HG02870 (cell line): ENCODE measurements around the gene ALG1L2.
"Not testable (repeated sequence)": the region's sequence is repeated elsewhere in the genome, so short reads cannot be mapped to it uniquely, and the experiment has no call there.

Experiments used
- ATAC-seq: cut with Tn5 transposase; IDR thresholded peaks from one replicate; pipeline ENCODE4 v1.9.1; 2021; ENCODE audit warnings: mild to moderate bottlenecking, moderate library complexity; ENCODE audit not compliant: unreplicated experiment

Gene ALG1L2, protein sequence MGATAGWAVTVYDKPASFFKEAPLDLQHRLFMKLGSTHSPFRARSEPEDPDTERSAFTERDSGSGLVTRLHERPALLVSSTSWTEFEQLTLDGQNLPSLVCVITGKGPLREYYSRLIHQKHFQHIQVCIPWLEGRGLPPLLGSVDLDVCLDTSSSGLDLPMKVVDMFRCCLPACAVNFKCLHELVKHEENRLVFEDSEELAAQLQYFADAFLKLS

DNA sequence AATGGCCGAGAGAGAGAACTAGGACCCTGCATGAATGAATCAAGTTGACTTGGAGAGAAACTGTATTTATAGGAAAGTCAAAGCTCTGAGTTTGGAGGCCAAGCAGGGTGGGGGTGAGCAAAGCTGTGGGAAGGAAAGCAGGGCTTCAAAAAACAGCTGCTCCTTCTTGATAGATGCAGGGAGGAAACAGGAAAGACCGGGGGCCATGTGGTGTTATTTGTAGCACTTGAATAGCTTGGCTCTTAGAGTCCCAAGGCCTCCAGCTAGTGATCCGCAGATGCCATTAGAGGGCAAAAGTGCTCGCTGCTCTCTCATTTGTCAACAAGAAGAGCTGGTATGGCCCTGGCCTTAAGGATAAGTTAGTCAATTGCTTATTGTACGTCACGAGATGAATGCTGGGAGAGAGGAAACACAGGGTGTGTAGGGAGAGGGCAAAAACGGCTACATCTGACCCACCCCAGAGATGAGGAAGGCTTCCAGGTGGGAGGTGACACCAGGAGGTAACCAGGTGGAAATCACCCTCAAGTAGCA lies at the start of gene ALG1L2:
Gene ALG1L2 (plus strand): TSS at position 481 of the 531 bp plus-strand sequence. CDS start 186 bp downstream, outside the sequence.
- no peak for ATAC-seq

DNA sequence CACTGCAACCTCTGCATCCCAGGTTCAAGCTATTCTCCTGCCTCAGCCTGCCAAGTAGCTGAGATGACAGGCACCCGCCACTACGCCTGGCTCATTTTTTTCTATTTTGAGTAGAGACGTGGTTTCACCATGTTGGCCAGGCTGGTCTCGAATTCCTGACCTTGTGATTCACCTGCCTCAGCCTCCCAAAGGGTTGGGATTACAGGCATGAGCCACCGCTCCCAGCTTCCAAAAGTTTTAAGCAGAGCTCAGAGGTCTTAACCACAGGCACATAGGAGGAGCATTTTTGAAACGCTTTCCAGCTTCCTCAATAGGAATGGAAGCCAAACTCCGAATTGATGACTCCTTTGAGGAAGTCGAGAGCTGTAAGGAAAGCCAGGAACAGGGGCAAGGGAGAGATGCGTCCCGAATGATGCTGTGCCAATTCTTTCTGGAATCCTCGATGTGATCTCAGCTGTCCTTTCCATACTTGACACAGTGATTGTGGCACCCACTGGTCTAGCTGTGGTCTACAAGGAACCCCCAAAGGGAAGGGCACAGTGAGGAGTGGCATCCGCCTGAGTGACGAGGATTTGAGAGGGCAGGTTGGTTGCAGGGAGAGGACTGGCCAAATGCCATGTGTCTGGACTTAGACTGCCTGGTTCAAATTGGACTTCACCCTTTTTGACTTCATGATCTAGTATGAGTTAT lies 44.4 kb upstream of the ALG1L2 start:
- ATAC-seq, result not testable (repeated sequence)

DNA sequence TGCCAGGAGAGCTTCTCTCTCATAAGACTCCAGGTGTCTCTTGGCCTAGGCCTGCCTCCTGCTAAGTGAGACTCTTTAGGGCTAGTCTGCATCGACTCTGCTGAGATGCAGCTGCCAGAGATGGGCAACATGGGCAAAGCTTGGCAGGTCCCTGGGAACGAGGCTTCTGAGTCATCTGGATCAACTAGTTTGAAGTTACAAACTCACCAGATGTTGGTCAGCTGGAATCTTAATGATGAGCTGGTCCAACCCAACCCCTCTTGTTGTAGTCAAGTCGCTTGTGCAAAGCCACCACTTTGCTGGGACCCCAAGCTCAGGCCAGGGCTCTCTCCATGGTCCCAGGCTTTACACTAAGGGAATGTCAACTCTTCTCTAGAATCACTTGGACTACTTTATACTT lies 38.9 kb upstream of the ALG1L2 start:
- not testable (repeated sequence) for ATAC-seq

DNA sequence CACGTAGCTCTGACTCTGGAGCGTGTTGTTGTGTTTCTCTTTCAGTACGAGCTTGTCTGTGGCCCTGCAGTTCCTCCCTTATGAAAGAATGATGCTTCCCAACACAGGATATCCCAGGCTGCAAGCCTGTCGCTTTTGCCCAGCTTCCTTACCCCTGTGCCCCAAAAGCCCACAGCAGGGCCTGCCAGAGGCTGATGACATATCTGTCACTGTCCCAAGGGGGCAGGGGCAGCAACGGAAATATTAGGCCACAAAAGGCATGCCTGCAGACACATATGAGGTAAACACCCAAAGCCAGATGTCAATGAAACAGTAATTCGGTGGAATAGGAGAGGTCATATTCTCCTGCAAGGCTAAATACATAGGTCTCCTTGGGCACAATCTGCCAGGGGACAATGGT lies 38.0 kb upstream of the ALG1L2 start:
- not testable (repeated sequence) for ATAC-seq

DNA sequence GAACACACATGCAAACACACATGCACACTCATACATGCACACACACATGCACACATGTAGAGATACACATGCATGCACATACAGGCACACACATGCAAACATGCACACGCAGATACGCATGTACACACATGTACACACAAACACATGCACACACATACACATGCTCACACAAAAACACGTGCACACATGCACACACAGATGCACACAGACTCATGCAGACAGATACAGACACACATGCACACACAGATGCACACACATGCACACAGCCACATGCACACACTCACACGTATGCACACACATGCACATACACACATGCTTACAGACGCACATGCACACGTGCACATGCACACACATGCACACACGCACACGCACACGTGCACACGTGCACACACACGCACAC lies 37.3 kb upstream of the ALG1L2 start:
- no peak for ATAC-seq

DNA sequence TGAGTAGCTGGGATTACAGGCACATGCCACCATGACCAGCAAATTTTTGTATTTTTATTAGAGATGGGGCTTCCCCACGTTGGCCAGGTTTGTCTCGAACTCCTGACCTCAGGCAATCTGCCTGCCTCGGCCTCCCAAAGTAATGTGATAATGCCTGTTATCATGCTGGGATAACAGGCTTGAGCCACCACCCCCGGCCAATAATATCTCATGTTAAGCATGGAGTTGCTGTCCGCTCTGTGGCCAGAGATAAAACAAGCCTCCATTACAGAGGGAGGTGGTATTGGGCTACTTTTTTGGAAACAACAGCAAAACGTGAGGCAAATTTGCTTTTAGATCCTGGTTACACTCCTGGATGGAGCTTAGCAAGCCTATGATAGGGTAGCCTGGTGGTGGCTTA lies 32.9 kb upstream of the ALG1L2 start:
- no peak for ATAC-seq

DNA sequence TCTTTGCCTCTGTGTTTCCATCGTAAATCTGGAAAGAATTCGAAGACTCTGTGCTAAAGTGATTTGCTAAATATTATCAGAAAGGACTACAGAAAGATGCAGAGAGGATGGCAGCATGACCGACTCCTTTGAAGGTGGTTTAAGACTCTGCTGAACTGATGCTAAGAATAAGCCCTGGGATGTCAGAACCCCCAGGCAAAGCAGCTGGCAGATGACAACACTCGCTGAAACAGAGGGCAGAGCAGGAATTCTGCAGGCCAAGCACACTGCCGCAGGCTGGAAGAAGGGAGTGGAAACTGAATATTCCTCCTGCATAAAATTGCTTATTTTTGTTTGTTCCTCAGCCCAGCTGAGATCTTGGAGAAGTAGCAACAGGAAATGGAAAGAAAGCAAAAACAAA lies 29.3 kb upstream of the ALG1L2 start:
- ATAC-seq, result not testable (repeated sequence)

DNA sequence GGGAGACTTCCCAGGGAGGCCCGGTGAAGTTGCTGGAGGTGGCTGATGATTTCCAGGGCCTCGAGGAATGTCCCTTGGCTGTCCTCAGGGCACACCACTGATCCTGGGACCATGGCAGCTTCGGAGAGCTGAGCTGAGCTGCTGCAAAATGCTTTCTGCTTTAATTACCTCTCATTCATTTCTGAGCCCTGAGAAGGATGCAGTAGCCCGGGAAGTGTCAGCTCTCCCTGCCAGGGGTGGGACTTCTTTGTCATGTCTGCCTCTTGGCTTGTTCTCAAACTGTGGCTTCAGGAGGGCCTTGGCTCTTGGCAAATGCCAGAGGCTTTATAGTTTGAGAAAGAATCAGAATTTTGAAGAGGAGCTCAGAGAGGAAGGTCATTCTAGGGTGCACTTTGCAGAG lies 28.7 kb upstream of the ALG1L2 start:
- not testable (repeated sequence) for ATAC-seq

DNA sequence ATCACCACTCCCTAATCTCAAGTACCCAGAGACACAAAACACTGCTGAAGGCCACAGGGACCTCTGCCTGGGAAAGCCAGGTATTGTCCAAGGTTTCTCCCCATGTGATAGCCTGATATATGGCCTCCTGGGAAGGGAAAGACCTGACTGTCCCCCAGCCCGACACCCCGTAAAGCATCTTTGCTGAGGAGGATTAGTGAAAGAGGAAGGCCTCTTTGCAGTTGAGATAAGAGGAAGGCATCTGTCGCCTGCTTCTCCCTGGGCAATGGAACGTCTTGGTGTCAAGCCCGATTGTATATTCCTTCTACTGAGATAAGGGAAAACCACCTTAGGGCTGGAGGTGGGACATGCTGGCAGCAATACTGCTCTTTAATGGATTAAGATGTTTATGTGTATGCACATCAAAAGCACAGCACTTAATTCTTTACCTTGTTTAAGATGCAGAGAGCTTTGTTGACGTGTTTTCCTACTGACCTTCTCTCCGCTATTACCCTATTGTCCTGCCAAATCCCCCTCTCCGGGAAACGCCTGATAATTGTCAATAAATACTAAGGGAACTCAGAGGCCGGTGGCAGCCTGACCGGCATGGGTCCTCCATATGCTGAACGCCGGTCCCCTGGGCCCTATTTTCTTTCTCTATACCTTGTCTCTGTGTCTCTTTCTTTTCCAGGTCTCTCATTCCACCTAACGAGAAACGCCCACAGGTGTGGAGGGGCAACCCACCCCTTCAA lies 23.9 kb upstream of the ALG1L2 start:
- ATAC-seq, result not testable (repeated sequence)

DNA sequence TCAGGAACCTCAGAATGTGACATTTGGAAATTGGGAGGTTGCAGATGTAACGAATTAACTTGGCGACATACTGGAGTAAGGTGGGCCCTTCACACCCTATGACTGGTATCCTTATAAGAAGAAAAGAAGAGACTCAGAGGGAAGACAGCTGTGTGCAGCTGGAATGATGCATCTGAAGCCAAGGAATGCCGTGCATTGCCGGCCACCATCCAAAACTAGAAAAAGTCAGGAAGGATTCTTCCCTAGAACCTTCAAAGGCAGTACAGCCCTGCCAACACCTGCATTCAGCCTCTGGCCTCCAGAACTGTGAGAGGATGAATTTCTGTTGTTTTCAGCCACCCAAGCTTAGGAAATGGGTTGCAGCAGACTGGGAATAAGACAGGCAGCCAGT lies 23.4 kb upstream of the ALG1L2 start:
- ATAC-seq, result not testable (repeated sequence)

DNA sequence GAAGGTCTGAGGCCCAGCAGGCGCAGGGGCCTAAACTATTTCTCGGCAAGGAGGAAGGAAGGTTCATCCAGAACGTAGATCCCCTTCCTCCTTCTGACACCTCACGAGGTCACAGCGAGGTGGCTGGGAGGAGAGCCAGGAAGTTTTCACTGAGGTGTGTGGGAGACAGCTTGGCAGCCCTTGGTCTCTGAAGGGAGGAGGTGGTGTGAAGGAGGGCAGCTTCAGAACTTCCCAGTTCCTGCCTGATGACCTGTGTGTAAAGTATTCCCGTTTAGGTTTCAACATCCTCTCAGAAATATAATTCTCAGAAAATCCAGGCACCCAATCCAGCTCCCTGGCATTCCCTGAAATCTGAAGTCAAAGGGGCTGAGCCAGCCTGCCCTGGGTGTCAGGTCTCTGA lies 22.9 kb upstream of the ALG1L2 start:
- ATAC-seq, result not testable (repeated sequence)

DNA sequence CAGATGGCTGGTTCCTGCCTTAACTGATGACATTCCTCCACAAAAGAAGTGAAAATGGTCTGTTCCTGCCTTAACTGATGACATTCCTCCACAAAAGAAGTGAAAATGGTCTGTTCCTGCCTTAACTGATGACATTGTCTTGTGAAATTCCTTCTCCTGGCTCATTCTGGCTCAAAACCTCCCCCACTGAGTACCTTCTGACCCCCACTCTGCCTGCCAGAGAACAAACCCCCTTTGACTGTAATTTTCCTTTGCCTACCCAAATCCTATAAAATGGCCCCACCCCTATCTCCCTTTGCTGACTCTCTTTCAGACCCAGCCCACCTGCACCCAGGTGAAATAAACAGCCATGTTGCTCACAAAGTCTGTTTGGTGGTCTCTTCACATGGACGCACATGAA lies 22.5 kb upstream of the ALG1L2 start:
- not testable (repeated sequence) for ATAC-seq

DNA sequence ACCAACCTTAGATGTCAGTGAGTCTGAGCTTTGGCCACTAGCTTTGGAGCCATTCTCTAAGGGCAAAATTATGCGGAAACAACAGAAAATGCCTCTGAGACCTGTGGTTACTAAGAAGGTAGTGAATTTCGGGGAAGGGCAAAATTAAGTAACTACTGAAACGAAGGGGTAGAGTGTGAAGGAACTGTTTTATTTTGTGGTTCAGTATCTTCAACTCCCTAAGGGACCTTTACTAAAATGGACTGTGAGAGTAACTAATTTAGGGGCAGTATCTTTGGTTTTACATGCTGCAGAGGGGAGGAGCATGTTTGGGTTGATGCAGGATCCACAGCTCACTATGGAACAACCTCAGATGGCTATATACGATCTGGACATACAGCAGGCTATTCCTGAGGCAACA lies 8.0 kb upstream of the ALG1L2 start:
- ATAC-seq, result no peak

DNA sequence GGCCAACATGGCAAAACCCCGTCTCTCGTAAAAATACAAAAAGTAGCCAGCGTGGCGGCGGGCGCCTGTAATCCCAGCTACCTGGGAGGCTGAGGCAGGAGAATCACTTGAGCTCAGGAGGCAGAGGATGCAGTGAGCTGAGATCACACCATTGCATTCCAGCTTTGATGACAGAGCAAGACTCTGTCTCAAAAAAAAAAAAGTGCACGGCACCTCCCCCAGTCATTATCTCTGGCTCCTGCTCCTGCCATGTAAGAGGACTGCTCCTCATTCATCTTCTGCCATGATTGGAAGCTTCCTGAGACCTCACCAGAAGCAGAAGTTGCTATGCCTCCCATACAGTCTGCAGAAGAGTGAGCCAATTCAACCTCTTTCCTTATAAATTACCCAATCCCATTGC lies 4.0 kb upstream of the ALG1L2 start:
- ATAC-seq, result no peak

DNA sequence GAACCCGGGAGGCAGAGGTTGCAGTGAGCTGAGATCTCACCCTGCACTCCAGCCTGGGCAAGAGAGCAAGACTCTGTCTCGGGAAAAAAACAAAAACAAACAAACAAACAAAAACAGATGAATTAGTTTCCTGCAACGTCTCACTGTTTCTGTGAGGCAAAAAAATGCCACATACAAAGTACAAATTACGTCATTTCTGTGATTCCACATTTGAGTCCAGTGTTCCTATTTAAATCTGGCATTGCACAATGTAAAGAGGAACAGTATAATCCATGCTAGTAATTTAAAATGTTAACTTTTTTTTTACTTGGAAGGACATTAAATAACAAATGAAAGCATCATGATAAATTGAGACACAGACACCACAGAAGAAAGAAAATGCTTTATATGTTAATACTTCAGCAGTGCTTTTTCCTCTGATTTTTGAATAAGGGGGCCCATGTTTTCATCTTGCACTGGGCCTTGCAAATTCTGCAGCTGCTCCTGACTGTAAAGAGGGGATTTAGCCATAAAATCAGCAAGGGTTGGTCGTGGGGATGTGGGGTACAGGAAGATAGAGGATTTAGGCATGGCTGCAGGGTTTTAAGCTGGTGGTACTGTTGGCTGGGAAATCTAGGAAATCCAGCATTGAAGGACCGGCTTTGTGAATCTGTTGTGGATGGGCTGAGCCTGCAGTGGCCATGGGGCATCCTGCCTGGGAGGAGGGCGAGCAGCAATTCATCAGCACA lies 1.9 kb downstream of the ALG1L2 start:
- not testable (repeated sequence) for ATAC-seq

DNA sequence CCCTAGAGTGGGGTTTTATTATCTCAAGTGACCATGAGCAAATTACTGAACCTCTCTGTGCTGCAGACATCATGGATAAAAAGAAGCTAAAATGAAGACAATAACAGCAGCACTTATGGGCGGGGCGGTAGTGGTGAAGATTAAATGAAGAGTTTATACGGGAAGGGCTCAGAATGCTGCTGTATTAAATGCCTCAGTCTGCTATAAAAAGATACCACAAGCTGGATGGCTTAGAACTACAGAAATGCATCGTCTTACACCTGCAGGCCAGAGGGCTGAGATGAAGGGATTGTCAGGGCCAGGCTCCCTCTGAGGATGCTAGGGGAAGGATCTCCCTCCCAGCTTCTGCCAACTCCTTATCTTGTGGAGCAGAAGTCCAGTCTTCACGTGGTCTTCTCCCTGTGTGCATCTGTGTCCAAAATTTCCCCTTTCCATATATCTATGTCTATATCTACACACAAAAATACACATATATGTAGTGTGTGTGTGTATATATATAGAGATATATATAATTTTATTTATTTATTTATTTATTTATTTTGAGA lies 2.9 kb downstream of the ALG1L2 start:
- no peak for ATAC-seq

DNA sequence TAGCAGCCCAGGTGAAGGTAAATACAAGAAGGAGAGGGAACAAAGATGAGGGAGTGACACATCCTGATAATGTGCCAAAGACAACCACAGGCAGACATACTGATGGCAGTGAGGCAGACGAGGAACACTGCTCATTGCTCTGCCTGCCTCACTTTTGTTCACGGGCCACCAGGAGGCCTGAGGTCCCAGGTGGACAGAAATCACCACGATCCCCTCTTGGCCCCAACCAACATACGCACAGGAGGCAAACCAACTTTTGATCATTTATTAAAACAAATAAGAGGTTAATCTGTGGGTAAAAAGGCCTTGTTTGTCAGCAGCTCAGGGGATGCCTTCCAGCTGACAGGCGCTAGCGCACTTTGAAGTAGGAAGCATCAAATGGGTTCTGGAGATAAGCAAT lies 4.2 kb downstream of the ALG1L2 start:
- no peak for ATAC-seq

DNA sequence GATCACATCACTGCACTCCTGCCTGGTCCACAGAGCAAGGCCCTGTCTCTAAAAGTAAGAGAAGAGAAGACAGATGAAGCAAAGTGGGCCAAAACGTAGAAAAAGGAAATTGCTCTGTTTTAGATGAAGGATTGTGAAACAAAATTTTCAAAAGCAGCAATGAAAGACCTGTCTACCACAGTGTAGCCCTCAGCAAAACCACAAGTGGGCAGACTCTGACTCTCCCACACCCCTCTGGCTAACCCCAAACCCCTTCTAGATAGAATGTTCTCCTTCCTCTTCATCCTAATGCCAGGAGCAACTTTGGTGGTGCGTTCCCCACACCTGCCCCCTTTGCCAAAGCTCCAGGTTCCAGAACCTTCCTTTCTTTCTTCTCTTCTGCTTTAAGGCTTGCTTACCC lies 5.0 kb downstream of the ALG1L2 start:
- not testable (repeated sequence) for ATAC-seq

DNA sequence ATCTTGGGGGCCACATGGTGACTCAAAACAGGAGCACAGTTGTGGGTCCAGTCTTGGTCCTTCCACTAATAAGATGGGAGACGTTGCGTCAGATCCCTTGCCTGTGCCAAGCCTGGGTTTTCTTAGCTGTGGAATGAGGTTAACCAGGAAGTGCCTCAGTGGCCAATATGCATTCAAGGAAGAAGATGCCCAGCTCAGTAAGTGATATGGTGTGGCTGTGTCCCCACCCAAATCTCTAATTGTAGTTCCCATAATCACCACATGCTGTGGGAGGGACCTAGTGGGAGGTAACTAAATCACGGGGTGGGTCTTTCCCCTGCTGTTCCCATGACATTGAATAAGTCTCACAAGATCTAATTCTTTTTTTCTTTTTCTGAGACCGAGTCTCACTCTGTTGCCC lies 6.4 kb downstream of the ALG1L2 start:
- ATAC-seq, result no peak

DNA sequence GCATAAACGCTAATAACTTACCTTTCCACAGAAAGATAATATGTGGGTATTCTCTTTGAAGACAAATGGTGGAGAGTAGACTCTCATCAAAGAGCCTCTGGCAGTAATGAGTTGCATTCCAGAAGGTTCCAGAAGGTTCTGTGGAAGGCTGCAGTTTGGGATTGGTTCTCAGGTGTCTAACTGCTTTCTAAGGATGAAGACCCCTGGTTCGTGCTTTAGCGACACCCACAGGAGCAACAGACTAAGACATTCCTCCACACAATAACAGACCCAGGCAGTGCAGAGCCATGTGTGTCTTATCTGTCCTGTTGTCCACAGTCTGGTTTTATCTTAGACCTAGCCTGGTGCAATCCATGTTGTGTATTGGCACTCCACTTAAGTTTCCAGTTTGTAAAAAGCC lies 9.1 kb downstream of the ALG1L2 start:
- ATAC-seq, result not testable (repeated sequence)

DNA sequence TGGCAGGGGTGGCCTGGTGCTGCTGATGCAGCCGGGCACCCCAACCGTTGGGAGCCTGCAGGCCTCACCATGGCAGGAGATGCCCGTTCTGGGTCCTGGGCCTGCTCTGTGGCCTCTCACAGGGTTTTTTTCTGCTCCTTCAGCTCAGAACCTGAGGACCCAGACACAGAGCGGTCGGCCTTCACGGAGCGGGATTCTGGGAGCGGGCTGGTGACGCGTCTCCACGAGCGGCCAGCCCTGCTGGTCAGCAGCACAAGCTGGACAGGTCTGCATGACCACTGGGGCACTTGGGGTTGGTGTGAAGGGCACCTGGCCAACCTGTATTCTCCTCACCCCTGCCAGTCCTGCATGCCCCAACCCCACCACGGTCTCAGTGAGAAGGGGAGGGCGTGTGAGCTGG lies 10.3 kb downstream of the ALG1L2 start:
- ATAC-seq, result no peak
